GM13976 (cell line): Measurements from ENCODE around the gene SYT1.

Experiments
- DNase-seq: peaks from one replicate; pipeline ENCODE4 v3.0.0; 2012; ENCODE audit warnings: low spot score
- in situ Hi-C: fragments of 300-500 bp; cut with MboI; formaldehyde crosslinking; loops from one replicate; pipeline ENCODE4 v1.12.0; 2022; ENCODE audit warnings: low sequenced_read_pairs, mixed read lengths, inconsistent platforms; ENCODE audit not compliant: unreplicated experiment
- TF ChIP-seq, protein P1 (sequence below): IDR thresholded peaks from 2 replicates; pipeline ENCODE4 v1.5.1; 2012; ENCODE audit warnings: borderline replicate concordance, mild to moderate bottlenecking; ENCODE audit not compliant: insufficient read depth; ENCODE audit errors: extremely low read depth, missing control alignments, control extremely low read depth

SYT1 gene

GRCh38 chr12:78878459-78878858, 13.9 kb downstream of the SYT1 start:
- no peak for DNase-seq
- in situ Hi-C loops, result no loop called here
- TF ChIP-seq, protein P1, sequence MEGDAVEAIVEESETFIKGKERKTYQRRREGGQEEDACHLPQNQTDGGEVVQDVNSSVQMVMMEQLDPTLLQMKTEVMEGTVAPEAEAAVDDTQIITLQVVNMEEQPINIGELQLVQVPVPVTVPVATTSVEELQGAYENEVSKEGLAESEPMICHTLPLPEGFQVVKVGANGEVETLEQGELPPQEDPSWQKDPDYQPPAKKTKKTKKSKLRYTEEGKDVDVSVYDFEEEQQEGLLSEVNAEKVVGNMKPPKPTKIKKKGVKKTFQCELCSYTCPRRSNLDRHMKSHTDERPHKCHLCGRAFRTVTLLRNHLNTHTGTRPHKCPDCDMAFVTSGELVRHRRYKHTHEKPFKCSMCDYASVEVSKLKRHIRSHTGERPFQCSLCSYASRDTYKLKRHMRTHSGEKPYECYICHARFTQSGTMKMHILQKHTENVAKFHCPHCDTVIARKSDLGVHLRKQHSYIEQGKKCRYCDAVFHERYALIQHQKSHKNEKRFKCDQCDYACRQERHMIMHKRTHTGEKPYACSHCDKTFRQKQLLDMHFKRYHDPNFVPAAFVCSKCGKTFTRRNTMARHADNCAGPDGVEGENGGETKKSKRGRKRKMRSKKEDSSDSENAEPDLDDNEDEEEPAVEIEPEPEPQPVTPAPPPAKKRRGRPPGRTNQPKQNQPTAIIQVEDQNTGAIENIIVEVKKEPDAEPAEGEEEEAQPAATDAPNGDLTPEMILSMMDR, result no peak

GRCh38 chr12:78878866-78879265, 14.3 kb downstream of the SYT1 start:
- in situ Hi-C loops, result no loop called here
- DNase-seq, result no peak
- TF ChIP-seq, protein P1, result no peak

DNA sequence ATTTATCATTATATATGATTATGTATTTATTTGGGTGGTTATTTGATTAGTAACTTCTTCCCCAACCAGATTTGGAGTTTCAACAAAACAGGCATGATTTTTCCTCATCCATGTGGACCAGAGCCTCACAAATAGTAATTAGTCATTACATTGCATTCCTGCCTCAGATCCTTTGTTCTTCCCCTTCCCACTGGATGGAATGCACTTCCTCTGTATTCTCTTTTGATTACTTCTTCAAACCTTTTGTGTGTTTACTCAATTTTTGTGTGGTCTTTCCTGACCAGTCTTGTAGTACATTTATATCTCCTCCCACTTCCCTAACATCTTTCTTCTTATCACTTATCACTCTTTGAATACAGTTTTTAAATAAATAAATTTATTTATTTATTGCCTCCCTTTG, 15.5 kb downstream of the SYT1 start:
- no peak for DNase-seq
- TF ChIP-seq, protein P1, result no peak
- in situ Hi-C loops, result no loop called here

GRCh38 chr12:78881685-78882084, 17.1 kb downstream of the SYT1 start:
- in situ Hi-C loops, result no loop called here
- DNase-seq, result no peak

DNA sequence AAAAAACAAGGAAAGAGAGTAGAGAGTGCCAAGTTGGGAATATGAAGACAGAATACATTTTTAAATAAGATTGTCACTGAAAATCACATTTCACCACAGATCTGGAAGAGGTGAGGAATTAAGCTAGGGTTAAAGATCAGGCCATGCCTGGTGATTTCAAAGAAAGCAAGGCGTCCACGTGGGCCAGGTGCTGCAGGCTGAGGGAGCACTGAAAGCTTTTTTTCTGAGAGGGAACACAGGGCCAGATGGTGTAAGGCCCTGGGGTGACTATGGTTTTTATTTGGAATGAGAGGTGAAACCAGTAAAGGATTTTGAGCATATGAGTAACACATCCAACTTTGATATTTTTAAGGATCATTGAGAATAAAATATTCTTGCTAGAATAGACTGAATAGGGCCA, 20.9 kb downstream of the SYT1 start:
- TF ChIP-seq, protein P1, result no peak
- no peak for DNase-seq
- in situ Hi-C loops, result no loop called here

More at GRCh38 chr12:78881685-78882084, 17.1 kb downstream of the SYT1 start:
- TF ChIP-seq, protein P1, result no peak

DNA sequence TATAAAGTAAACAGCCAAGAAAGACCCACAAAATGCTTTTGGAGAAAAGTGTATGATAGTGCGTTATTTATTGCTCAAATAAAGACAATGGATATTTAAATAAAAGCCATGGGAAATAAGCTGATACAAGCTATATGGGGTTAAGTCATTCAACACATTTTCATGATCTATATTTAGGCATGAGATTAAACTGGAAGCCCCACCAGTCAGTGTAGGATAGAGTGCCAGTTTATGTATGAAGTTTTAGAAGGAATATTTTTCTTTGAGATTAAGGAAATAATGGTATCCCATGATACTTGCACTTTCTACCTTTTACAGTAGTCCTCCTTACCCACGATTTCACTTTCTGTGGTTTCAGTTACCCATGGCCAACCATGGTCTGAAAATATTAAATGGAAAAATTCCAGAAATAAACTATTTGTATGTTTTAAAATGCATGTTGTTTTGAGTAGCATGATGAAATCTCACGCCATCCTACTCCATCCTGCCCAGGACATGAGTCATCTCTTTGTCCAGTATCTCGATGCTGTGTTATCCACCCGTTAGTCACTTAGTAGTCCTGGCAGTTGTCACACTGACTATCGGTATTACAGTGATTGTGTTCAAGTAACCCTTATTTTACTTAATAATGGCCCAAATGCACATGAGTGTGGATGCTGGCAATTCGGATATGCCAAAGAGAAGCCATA, 22.3 kb downstream of the SYT1 start:
- no peak for DNase-seq
- TF ChIP-seq, protein P1, result no peak
- in situ Hi-C loops, result no loop called here

DNA sequence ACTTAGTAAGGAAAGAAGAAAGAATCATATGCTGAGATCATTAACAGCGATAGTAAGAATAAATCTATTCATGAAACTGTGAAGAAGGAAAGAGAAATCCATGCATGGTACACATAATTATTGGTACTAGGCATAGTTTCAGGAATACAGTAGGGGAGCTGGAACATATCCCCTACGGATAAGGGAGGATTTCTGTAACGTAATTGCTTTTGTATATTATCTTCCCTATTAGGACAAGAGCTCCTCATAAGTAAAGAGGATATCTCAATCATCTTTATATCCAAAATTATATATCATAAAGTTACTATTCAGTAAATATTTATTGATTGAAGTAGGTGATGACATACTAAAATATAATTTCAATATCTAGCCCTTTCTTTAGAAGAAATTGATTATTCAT, 22.9 kb downstream of the SYT1 start:
- in situ Hi-C loops, result no loop called here
- DNase-seq, result no peak
- TF ChIP-seq, protein P1, result no peak
